SK-N-SH treated with all-trans-retinoic acid at 6 μM for 48 hours (cell line): Measurements from ENCODE around the gene HOXA2.

Source experiments
- CREB5 ChIP-seq: fragments of 250-450 bp; sonication (Bioruptor Pico); IDR thresholded peaks from 2 replicates; pipeline ENCODE4 v1.5.1; 2020; ENCODE audit warnings: low read depth, mild to moderate bottlenecking, moderate library complexity
- CSDC2 ChIP-seq: fragments of 250-450 bp; sonication (Bioruptor Pico); IDR thresholded peaks from 2 replicates; pipeline ENCODE4 v1.5.0; 2020; ENCODE audit warnings: mild to moderate bottlenecking, moderate library complexity
- CSRNP3 ChIP-seq: fragments of 250-450 bp; sonication (Bioruptor Pico); IDR thresholded peaks from 2 replicates; pipeline ENCODE4 v1.5.1; 2021; ENCODE audit warnings: mild to moderate bottlenecking, moderate library complexity
- GLIS3 ChIP-seq: fragments of 250-450 bp; sonication (Bioruptor Pico); IDR thresholded peaks from 2 replicates; pipeline ENCODE4 v1.5.0; 2020; ENCODE audit warnings: mild to moderate bottlenecking, moderate library complexity
- ISL1 ChIP-seq: fragments of 250-450 bp; sonication (Bioruptor Pico); IDR thresholded peaks from 2 replicates; pipeline ENCODE4 v2.1.2; 2022; ENCODE audit warnings: mild to moderate bottlenecking, moderate library complexity
- PATZ1 ChIP-seq: fragments of 250-450 bp; sonication (Bioruptor Pico); IDR thresholded peaks from 2 replicates; pipeline ENCODE4 v1.8.0; 2020; ENCODE audit warnings: mild to moderate bottlenecking, moderate library complexity, borderline replicate concordance
- POU6F1 ChIP-seq: fragments of 250-450 bp; sonication (Bioruptor Pico); IDR thresholded peaks from 2 replicates; pipeline ENCODE4 v1.8.0; 2021; ENCODE audit warnings: low read depth, mild to moderate bottlenecking, moderate library complexity, borderline replicate concordance
- RARB ChIP-seq: fragments of 250-450 bp; sonication (Bioruptor Pico); IDR thresholded peaks from 2 replicates; pipeline ENCODE4 v1.8.0; 2021; ENCODE audit warnings: mild to moderate bottlenecking, moderate library complexity
- TOX ChIP-seq: fragments of 250-450 bp; sonication (Bioruptor Pico); IDR thresholded peaks from 2 replicates; pipeline ENCODE4 v1.8.0; 2021; ENCODE audit warnings: mild to moderate bottlenecking, moderate library complexity, borderline replicate concordance
- ZNF565 ChIP-seq: fragments of 450-650 bp; formaldehyde crosslinking; conservative IDR thresholded peaks from 2 replicates; pipeline ENCODE4 v1.5.0; 2020; ENCODE audit warnings: low read depth, mild to moderate bottlenecking, moderate library complexity
- ZNF8 ChIP-seq: fragments of 450-650 bp; formaldehyde crosslinking; IDR thresholded peaks from 2 replicates; pipeline ENCODE4 v1.5.0; 2020; ENCODE audit warnings: mild to moderate bottlenecking, moderate library complexity

- no peak for TF ChIP-seq ISL1
- TF ChIP-seq RARB (CRISPR knock-in tag): no peak
- TF ChIP-seq GLIS3 (CRISPR knock-in tag): no peak
- TF ChIP-seq ZNF8 (CRISPR knock-in tag): no peak
- no peak for TF ChIP-seq PATZ1 (CRISPR knock-in tag)
- TF ChIP-seq CSDC2 (CRISPR knock-in tag): no peak
- TF ChIP-seq ZNF565 (CRISPR knock-in tag): no peak
- no peak for TF ChIP-seq CREB5 (CRISPR knock-in tag)
- no peak for TF ChIP-seq TOX
- no peak for TF ChIP-seq POU6F1 (CRISPR knock-in tag)
- no peak for TF ChIP-seq CSRNP3
Measured at GRCh38 chr7:27145914-27146412, 43.5 kb upstream of the HOXA2 start.
